GM21619 (cell line): ENCODE data around the gene TK1.
"Not testable (repeated sequence)": the region's sequence is repeated elsewhere in the genome, so short reads cannot be mapped to it uniquely, and the experiment has no call there.

Source experiments
- ATAC-seq: cut with Tn5 transposase; IDR thresholded peaks from one replicate; pipeline ENCODE4 v1.9.1; 2021; ENCODE audit not compliant: unreplicated experiment

The TK1 gene

DNA sequence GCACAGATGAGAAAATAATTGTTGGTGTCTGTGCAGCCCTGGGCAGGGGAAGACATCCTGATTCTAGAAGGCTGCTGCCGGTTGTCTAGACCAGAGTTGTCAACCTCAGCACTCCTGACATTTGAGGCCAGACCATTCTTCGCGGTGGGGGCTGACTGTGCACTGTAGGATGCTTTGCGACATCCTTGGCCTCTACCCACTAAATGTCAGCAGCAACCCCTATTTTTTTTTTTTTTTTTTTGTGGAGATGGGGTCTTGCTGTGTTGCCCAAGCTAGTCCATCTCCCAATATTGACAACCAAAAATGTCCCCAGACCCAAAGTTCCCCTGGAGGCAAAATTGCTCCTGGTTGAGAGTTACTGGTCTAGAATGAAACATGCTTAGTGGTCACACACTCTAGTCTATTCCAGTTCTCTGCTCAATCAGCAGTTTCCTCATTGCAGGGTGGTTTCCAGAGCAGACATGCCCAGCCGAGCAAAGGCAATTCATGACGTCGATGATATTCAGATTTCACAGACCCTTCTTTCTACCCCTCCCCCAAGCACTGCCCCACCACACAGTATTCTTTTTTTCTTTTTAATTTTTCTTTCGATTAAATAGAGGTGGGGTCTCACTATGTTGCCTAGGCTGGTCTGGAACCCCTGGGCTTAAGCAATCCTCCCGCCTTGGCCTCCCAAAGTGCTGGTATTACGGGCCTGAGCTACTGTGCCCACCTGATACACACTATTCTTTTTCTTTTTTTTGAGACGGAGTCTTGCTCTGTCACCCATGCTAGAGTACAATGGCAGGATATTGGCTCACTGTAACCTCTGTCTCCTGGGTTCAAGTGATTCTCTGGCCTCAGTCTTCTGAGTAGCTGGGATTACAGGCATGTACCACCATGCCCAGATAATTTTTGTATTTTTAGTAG lies 31.7 kb downstream of the TK1 start:
- ATAC-seq, result peak; percentile 57

DNA sequence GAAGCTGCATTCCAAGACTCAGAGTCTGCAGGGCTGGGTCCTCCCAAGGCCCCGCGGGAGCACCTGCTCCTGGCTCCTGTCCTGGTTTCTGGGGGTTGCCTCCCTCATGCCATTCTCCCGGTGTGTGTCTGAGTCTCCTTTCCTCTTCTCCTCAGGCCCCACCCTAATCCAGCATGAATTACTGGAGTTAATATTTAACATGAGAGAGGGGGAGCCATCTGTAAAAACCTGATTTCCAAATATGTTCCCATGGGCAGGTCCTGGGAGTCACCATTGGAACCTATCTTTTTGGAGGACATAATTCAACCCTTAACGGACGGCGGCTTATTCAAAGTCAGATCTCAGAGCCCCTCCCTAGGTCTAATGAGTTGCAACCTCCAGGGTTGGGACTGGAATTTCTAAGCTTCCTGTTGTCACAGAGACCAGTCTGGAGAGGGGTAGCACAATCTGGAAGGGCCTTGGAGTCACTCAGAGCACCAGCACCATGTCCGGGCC lies 35.3 kb downstream of the TK1 start:
- ATAC-seq, result no peak

DNA sequence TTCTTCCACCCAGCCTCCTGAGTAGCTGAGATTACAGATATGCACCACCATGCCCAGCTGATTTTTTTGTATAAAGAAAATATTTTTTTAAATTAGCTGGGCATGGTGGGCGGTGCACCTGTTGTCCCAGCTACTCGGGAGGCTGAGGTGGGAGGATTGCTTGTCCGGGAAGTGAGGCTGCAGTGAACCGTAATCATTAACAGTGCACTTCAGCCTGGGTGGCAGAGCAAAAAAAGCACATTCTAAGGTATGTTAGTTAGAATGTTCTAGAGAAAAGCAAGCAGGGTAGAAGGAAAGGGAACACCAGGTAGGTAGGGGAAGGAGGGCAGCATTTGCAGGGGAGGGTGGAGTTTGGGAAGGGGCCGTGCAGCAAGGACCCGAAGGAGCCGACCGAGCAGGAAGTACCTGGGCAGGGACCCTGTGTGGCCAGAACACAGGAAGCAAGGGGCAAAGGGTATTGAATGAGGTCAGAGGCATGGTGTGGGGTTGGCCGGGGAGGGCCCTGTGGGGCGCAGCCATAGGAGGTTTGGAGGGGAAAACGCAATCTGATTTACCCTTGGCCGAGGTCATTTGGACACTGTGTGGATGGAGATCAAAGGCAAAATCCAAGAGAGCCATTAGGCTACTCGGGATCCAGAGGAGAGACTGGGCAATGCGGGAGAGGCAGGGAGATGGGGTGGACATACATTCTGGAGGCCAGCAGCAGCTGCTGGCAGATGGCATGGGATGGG lies 38.4 kb downstream of the TK1 start:
- ATAC-seq, result no peak

DNA sequence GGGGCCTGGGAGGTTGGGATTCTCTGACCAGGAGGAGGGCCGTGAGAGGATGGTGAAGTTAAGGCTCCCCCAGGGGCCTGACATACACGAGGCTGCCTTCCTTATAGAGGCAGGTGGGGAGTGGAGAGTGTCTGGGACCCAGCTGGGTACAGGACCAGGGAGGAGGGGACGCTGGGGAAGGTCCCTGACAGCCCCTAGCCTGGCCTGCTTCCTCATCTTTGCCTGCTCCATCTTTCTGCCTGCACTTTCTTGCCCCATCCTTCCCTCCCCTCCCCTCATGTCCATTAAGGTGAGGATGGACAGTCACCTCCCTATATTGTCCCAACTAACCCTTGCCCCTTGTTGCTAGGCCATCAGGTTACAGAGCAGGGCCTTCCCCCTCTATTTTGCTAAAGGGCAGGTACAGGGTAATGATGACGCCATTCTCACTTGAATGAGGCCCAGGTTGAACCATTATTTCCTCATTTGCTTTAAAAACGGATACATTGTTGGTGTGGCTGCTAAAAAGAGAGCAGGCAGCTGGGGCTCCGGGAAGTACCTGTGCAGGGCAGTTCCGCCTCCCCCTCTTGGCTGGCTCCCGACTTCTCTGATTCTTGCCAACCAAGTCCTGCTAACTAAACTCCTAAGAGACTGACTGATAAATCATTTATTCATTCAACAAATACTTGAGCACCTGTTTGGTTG lies 39.4 kb downstream of the TK1 start:
- no peak for ATAC-seq

DNA sequence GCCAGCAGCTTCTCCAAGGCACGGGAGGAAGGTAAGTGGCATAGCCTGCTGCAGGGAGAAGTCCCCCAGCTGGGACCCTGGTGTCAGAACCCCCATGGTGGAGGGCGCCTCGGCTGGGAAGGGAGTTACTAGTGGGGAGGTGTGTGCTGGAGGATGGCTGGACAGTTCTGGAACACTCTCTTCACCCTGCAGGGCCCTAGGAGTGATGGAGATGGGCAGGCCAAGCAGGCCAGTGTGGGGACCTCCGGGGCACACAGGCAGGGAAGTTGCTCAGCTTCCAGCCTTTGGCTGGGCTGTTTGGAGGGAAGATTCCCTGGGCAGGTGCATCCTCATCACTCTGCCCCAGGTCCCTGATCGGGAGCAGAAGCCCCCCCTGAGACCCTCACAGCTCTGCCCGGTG lies 40.0 kb downstream of the TK1 start:
- ATAC-seq, result no peak

DNA sequence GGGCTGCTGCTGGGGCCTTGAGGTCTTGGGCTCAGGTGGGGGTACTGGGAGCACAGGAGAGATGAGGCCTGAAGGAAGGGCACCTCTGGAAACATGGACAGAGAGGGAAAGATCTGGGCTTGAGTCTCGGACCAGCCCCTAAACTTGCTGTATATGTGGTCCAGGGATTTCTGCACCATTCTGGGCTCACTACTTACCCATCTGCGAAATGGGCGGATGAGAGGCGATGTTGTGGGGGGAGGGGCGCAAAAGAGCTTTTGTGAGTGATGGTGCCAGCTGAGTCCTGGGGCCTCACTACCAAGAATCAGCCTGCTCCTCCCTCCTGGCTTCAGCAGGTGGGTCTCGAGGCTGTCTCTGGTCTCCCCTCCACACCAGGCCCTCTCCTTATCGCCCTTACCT lies 40.4 kb downstream of the TK1 start:
- no peak for ATAC-seq

DNA sequence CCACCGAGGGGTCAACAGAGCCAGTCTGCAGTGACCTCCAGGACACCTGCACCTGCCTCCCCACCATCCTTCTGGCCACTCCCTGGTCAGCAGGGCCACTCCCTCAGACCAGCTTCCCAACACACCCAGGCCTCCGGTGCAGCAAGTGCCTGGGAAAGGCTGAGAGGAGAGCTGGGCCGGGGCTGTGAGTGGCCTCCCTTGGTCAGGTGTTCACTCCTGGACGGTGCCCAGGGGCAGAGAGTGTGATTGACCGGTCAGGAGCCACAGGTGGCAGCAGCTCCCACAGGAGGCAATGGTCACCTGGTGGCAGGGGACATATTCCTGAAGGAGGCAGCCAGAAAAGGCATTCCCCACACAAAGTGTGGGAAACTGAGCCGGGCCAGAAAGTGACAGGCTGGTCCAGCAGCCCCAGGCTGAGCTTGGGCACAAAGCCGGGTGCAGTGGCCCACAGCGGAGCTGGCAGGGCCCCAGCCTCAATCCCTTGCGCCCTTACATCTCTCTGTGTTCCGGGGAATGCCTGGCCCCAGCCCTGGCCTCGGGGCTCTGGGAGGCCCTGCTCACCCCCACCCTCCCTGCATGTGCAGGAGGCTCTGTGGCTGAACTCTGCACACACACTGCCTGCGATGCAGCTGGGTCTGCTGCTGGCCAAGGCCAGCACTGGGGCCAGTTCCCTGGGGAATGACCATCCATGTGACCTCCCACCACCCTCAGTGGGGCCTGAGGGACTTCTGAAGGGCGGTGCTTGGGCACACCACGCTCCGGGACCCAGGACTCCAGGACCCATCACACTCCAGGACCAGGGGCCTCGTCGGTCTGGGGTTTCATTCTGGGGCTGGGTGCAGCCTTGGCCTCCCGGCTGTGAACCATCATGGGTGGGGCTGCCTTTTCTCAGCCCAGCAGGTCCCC lies 41.9 kb downstream of the TK1 start:
- no peak for ATAC-seq

DNA sequence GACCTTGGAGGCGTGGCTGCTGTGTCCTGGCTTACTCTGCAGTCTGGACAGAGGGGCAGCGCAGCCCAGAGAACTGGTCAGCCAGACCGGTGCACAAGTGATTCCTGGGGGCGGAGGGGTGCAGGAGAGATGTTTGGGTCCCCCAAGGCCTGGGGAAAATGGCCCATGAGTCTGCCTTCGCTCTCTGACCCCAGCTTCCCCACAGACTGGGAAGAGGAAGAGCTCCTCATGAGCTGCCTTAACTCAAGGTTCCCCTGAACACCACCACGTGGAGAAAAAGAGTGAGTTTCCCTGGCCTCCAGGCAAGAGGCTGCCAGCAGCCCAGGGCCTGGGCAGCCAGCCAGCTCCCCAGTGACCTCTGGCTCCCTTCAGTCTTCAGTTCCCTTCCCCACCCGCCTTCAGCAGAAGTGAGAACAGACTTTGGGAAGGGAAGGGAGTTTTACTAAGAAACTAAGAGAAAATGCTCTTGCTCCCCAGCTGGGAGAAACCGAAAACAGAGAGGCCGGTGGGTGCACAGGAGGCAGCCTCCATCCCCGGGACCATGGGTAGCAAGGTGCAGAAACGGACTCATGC lies 42.6 kb downstream of the TK1 start:
- no peak for ATAC-seq

DNA sequence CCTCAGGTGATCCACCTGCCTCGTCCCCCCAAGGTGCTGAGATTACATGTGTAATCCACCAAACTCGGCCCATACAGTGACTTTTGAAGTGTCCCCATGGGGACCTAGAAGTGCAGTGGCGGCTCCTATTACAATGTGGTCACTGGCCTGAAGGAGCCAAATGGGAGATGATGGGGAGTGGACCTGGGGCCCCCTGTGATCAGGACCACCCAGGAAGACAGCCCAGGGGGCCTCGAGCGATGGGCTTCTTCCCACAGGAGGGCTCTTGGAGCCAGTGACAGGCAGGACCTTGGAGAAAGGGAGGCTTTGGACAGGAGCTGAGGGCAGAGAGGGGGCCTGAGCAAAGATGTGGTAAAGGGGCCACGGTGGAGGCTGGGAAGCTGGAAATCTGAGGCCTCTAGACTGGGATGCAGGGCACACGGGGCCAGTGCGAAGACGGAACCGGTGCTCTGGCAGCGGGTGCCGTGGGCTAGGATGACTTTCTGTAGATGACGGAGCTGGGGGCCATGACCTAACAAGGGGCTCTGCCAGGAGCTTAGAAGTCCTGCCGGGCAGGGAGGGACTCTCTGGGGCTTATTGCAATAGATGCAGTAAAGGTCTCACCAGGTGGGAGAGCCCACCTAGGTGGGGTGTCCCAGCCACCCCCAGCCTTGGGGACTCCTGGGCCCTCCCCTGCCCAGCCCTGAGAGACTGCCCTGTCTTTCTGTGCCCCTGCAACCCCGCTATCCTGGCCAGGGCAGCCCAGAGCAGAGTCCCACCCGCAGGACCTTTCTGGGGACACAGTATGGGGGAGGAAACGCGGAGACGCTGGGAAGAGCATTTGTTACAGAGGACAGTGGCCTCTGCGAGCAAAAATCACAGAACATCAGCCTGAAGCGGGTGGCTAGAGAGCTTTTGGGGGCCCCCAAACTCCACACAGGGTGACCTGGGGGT lies 43.4 kb downstream of the TK1 start:
- ATAC-seq, result no peak

DNA sequence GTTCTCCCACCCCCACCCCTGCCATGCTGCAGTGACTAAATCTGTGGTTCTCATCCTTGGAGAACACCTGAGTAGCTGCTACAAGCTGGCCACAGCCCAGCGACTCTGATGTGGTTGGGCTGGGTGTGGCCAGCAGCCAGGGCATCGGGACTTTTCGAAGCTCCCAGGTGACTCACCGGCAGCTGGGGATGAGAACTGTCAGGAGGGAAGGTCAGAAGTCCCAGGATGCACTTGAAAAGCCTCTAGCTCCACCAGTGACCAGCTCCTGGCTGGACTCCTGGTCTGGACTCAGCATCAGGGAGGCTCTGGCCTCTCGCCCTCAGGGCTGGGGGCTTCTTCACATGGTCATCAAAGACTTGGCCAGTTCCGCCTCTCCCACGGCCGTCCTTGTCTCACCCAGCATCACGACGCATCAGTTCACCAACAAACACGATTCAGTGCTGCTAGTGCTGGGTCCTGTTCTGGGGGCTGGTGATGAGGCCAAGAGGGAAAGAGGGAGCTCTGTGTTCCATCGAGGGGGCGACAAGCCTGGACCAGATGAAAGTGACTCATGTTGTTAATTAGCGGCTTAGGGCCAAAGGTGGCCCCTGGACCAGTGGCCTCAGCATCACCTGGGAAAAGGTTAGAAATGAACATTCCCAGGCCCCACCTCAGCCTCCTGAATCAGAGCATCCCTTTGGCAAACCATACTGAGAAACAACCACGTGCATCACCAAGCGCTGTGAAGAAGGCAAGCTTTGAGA lies 44.6 kb downstream of the TK1 start:
- ATAC-seq, result no peak

DNA sequence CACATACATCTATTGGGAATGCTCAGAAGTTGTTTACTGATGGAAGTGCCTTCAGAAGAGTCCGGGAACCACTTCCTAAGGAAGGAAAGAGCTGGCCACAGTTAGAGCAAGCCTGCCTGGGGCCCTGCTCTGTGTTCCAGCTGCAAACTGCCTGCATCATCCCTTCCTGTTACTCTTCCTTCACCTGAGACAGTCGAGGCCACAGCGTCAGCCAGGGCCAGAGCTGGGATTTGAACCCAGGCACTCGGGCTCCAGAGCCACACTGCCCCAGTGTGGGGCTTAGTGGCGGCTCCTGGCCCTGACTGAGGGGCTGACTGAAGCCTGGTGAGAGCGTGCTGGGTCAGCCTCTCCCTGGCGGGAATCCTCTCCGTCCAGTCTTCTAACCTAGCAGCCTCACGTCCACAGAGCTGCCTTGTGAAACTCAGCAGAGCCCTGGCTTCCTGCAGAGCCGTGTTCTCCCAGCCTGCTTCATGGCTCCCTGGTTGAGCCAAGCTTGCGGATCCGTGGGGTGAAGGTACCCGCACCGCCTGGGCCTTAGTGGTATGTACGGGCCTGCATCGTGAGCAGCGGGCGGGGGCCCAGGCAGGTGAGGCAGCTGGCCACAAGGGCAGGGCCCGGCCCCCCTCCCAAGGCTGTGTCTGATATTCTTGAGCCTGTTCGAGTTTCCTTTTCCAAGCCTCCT lies 45.3 kb downstream of the TK1 start:
- no peak for ATAC-seq

DNA sequence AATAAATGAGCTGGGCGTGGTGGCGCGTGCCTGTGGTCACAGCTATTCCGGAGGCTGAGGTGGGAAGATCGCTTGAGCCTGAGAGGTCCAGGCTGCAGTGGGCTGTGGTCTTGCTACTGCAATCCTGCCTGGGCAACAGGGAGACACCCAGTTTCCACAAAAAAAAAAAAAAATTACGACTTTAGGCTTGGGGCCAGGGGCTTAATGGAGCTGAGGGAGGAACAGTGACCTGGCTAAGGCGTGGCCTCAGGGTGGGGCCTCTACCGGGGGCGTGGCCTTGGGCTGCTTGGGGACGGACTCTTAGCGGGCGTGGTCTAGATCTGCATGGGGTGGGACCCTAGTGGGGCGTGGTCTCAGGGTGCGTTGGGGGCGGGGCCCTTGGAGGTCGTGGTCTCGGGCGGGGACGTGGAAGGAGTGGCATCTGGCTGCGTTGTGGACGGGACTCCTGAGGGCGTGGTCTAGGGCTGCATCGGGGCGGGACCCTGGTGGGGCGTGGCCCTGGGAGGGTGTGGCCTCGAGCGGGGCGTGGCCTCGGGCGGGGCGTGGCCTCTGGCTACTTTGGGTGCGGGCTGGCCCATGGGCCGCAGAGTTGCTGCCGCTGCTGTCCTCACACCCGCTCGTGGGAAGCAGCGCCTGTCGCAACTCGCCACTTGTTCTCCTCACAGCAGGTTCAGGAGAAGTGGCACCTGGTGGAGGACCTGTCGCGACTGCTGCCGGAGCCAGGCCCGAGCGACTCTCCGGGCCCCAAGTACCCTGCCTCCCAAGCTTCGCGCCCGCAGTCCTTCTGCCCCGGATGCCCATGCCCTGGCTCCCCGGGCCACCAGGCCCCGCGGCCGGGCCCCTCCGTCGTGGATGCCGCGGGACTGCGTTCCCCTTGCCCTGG lies 46.4 kb downstream of the TK1 start:
- ATAC-seq, result peak; percentile 64

DNA sequence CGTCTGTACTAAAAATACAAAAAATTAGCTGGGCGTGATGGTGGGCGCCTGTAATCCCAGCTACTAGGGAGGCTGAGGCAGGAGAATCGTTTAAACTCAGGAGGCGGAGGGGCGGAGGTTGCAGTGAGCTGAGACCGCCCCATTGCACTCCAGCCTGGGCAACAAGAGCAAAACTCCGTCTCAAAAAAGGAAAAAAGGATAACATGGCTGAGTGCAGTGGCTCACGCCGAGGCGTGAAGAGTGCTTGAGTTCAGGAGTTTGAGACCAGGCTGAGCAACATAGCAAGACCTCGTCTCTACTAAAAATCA lies 47.0 kb downstream of the TK1 start:
- not testable (repeated sequence) for ATAC-seq

DNA sequence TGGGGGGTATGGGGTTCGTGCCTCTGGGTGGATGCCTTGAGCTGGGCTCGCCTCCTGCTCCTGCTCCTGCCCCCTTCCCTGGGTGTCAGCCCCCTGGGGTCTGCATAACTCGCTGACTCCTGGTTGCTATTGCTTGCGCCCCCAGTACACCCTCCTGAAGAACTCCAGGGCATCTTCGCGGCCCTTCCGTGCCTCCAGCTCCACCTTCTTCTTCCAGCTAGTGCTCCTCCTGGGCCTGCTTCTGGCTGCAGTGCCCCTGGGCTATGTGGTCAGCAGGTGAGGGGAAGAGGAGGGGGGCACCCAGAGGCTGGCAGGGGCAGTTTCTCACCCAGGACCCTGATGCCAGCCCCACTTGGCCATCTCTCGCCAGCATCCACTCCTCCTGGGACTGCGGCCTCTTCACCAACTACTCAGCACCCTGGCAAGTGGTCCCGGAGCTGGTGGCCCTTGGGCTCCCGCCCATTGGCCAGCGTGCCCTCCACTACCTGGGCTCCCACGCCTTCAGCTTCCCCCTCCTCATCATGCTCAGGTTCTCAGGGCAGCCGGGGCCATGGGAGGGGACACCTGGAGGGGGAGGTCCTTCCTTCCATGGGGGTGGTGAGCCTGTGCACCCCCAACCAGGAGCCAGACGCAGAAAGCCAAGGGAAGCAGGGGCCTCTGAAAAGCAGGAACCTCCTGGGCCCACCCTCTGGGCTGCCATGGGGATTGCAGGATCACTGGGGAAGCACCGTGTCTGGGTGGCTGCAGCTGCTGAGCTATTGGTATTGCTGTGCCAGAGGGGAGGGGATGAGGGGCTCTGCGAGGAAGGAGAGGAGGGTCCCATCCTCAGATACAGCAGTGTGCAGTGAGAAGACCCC lies 48.4 kb downstream of the TK1 start:
- no peak for ATAC-seq

DNA sequence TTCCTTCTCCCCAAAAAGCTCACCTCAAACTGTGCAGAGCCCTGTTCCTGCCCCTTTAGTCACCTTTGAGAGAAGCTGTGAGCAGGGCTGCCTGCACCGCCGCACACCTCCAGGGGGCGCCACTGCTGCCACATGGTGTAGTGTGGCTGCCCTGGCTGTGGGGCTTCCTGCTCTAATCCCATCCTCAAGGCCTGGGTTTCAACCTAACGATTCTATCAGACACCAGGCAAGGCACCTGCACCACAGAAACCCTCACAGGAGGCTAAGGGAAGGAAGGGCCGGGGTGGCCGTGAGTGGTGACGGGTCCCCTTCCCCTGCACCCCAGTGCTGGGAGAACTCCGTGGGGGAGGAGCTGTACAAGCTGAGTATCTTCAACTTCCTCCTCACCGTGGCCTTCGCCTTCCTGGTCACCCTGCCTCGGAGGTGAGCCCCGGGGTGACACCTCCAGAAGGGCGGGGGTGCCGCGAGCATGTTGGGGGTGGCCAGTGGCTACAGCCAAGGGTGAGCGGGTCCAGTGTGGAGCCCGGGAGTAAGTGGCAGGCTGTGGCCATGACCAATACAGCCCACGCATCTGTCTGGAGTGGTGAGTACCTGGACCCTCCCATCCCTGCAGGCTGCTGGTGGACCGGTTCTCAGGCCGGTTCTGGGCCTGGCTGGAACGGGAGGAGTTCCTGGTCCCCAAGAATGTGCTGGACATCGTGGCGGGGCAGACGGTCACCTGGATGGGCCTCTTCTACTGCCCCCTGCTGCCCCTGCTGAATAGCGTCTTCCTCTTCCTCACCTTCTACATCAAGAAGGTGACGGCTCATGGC lies 49.3 kb downstream of the TK1 start:
- ATAC-seq, result no peak
